Retinal pigment epithelial cell (primary cell): ENCODE data around the gene MCF2L.

Source experiments
- DNase-seq: peaks from one replicate; pipeline ENCODE4 v3.0.0-alpha.2; 2010; ENCODE audit warnings: low read depth
- H3K4me3 ChIP-seq: 2 replicates; pipeline ENCODE4 v1.5.1; 2011; ENCODE audit warnings: mild to moderate bottlenecking, low read length, control low read depth, moderate library complexity
- CTCF ChIP-seq: conservative IDR thresholded peaks from 2 replicates; pipeline ENCODE4 v1.5.1; 2011; ENCODE audit warnings: low read depth, low read length, control low read depth, inconsistent platforms

The MCF2L gene

DNA sequence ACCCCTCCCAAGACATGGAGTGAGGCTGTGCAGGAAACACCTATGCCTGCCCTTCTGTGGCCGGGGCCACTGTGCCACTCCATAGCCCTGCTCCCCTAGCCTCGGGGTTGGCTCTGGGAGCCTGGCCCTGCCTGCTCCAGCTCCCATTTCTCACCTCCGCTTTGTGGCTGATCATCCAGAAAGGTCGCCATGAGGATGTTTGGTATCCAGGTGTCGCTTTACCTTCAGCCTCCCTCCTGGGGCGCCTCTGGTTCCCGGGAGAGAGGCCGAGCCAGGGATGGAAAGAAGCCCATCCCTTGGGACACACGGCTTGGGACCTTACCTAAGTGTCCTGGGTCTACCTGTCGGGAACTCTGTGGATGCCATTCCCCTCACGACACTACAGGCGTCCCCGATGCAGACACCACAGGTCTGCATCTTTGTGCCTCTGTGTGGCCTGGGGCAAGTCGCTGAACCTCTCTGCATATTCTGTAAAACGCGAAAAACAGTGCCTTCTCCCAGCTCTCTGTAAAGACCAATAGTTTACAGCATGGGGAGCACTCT is 3.4 kb upstream of the MCF2L start:
- no peak for DNase-seq
- no peak overlapping the region for H3K4me3 ChIP-seq
- TF ChIP-seq CTCF, result no peak

DNA sequence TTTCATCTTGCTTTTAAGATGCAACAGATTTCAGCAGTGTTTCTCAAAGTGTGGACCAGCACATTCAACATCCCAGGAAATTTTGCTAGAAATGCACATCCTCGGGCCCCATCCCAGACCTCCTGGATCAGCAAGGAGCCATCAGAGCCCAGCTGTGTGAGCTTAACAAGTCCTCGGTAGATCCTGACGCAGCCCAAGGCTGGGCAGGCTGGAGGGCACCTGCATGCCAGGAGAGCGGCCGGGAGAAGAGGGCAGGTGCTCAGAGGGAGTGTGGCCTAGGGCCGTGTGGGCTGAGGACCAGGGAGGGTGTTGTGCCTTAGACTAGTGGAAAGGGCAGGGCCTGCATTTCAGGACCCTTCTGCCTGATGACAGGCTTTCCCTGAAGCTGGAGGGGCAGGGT is 2.2 kb upstream of the MCF2L start:
- DNase-seq, result no peak
- no peak for TF ChIP-seq CTCF
- no peak overlapping the region for H3K4me3 ChIP-seq

GRCh38 chr13:112967686-112968379 is 1.2 kb upstream of the MCF2L start:
- no peak for DNase-seq
- TF ChIP-seq CTCF, result no peak
- no peak overlapping the region for H3K4me3 ChIP-seq

DNA sequence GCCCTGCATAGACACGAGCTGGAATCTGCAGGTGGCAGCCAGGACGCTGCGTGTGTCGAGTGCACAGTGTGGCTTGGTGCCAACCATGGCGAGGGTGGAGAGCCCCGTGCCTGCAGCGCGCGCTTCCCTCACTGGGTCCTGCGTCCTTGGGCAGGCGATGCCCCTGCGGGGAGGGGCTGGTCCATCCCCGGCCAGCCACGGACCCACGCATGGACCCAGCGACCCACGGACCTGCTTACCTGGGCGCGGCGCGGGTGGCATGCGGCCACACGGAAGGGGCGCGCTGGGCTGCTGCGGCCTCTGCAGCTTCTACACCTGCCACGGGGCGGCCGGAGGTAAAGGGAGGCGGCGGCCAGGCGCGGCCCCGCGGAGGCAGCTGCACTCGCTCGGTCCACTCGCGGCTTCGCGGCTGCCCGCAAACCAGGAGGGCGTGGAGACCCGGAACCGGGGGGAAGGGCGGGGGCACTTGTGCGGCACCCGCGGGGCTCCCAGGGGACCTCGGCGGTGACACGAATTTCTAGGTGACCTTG is 569 bp upstream of the MCF2L start:
- no peak for DNase-seq
- H3K4me3 ChIP-seq, result peak overlapping the region; percentile 40
- TF ChIP-seq CTCF, result no peak

- peak overlapping the region; percentile 34 for H3K4me3 ChIP-seq
- no peak for DNase-seq
- TF ChIP-seq CTCF, result no peak
These were observed 801 bp downstream of the MCF2L start for GRCh38 chr13:112969692-112970338.

DNA sequence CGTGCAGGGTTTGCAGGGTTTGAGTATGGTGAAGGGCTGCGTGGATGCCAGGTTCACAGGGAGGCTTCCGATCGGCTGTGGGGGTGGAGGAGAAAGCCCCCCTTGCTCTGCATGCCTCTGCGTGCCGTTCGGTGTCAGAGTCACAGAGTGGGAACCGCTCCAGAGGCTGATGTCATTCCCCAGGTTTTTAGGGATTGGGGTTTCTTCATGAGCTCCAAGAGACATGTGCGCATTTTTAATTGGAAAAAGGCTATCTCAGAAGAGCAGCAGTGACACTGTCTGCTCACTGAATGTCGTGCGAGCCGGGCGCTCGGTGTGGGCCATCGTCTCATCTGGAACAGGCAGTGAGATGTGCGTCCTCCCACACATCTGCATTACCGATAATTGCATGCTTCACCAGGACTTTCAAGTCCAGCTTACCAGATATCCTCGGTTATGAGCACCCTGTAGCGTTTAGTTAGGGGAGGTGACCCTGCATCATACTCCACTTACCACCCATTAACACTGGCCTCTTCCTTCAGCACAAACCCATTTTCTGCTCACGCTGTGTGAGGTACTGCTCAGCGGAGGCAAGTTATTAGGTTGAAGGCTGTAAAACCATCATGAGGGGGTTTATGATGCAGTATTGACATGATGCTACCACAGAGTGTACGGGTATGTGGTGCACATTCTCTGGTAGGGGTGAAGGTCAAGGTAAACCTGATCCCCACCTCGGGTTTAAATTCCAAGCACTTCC is 1.7 kb downstream of the MCF2L start:
- TF ChIP-seq CTCF, result no peak
- no peak for DNase-seq
- H3K4me3 ChIP-seq, result no peak overlapping the region
